ENCODE results near the gene NEK2.

The NEK2 gene

GRCh38 chr1:211705467-211706091 lies 30.2 kb upstream of the NEK2 start:
- TF ChIP-seq, protein P1, sequence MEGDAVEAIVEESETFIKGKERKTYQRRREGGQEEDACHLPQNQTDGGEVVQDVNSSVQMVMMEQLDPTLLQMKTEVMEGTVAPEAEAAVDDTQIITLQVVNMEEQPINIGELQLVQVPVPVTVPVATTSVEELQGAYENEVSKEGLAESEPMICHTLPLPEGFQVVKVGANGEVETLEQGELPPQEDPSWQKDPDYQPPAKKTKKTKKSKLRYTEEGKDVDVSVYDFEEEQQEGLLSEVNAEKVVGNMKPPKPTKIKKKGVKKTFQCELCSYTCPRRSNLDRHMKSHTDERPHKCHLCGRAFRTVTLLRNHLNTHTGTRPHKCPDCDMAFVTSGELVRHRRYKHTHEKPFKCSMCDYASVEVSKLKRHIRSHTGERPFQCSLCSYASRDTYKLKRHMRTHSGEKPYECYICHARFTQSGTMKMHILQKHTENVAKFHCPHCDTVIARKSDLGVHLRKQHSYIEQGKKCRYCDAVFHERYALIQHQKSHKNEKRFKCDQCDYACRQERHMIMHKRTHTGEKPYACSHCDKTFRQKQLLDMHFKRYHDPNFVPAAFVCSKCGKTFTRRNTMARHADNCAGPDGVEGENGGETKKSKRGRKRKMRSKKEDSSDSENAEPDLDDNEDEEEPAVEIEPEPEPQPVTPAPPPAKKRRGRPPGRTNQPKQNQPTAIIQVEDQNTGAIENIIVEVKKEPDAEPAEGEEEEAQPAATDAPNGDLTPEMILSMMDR (conservative IDR thresholded peaks at IDR 0.05; ENCODE audit: control insufficient read depth, insufficient read depth, low read depth, low read length) = no peak
- DNase-seq (ENCODE audit: low read depth) = no peak
- H3K4me3 ChIP-seq (ENCODE audit: control insufficient read depth, low read depth, low read length) = no peak overlapping the region

GRCh38 chr1:211704543-211704942 lies 29.1 kb upstream of the NEK2 start:
- TF ChIP-seq, protein P1 (conservative IDR thresholded peaks at IDR 0.05; ENCODE audit: control insufficient read depth, insufficient read depth, low read depth, low read length) = no peak
- DNase-seq (ENCODE audit: low read depth) = no peak
- no peak overlapping the region for H3K4me3 ChIP-seq (ENCODE audit: control insufficient read depth, low read depth, low read length)

GRCh38 chr1:211703812-211704537 lies 28.6 kb upstream of the NEK2 start:
- H3K4me3 ChIP-seq (ENCODE audit: control insufficient read depth, low read depth, low read length) = no peak overlapping the region
- DNase-seq (ENCODE audit: low read depth) = no peak
- TF ChIP-seq, protein P1 (conservative IDR thresholded peaks at IDR 0.05; ENCODE audit: control insufficient read depth, insufficient read depth, low read depth, low read length) = no peak

GRCh38 chr1:211701733-211702132 lies 26.3 kb upstream of the NEK2 start:
- H3K4me3 ChIP-seq (ENCODE audit: control insufficient read depth, low read depth, low read length) = no peak overlapping the region
- TF ChIP-seq, protein P1 (conservative IDR thresholded peaks at IDR 0.05; ENCODE audit: control insufficient read depth, insufficient read depth, low read depth, low read length) = no peak
- DNase-seq (ENCODE audit: low read depth) = no peak

GRCh38 chr1:211699059-211699458 lies 23.6 kb upstream of the NEK2 start:
- TF ChIP-seq, protein P1 (conservative IDR thresholded peaks at IDR 0.05; ENCODE audit: control insufficient read depth, insufficient read depth, low read depth, low read length) = no peak
- DNase-seq (ENCODE audit: low read depth) = no peak
- H3K4me3 ChIP-seq (ENCODE audit: control insufficient read depth, low read depth, low read length) = no peak overlapping the region

DNA sequence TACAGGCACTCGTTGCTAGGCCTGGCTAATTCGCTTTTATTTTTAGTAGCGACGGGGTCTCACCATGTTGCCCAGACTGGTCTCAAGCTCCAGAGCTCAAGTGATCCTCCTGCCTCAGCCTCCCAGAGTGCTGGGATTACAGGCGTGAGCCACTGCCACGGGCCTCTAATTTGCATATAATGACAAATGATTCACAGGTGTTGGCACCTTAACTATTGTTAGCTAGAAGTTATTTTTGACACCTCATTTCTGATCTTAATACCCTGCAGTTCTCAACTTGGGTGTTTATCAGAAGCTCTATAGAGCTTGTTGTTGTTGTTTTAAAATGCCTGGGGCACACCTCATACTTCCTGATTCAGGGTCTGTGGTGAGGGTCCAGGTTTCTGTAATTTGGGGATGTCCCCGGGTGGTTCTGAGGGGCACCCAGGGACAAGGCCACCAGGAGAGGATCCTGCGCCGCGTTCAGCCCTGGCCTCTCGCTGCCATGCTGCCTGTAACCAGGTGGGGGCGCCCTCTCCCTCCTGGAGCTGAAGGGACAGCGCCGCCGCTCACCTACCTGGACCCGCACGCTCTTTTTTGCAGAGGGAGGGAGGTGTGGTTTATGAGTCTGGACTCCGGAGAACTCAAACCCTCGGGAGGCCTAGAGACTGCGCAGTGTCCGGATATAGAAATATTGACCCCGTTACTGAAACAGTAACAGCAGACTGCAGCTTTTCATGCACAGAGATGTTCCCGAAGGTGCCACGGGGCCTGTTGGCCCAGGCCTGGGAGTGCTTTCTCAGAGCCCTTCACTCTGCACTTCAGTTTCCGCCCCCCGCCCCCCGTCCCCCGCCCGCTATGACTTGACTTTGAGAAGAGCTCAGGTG lies 23.0 kb upstream of the NEK2 start:
- peak; percentile 46 for DNase-seq (ENCODE audit: low read depth)
- TF ChIP-seq, protein P1 (conservative IDR thresholded peaks at IDR 0.05; ENCODE audit: control insufficient read depth, insufficient read depth, low read depth, low read length) = peak; percentile 89
- peak overlapping the region; percentile 10 for H3K4me3 ChIP-seq (ENCODE audit: control insufficient read depth, low read depth, low read length)

Data from fibroblast of mammary gland (primary cell).